Mucosa of descending colon (tissue), 3 donors: ENCODE results near the gene ZSCAN23. TPM values are rescaled to one million over a fixed set of nuclear protein-coding genes. Genes with fewer than 3 reads are reported as not detected.

Experiments used
- ATAC-seq: fragments of 200-7000 bp; cut with Tn5 transposase; one replicate; pipeline ENCODE4 v1.9.1; 2020; ENCODE audit warnings: mild to moderate bottlenecking, moderate library complexity
- DNase-seq, 3 donors: peaks; one replicate each; pipeline ENCODE4 v3.0.0-alpha.2; 2020
- H3K36me3 ChIP-seq: fragments of 200-600 bp; one replicate; pipeline ENCODE4 v1.8.0; 2021; ENCODE audit warnings: low read depth, mild to moderate bottlenecking
- H3K4me1 ChIP-seq: fragments of 200-600 bp; one replicate; pipeline ENCODE4 v1.8.0; 2021; ENCODE audit warnings: low read depth, mild to moderate bottlenecking
- H3K4me3 ChIP-seq: fragments of 200-600 bp; one replicate; pipeline ENCODE4 v1.8.0; 2021; ENCODE audit warnings: mild to moderate bottlenecking
- H3K9me3 ChIP-seq: fragments of 200-600 bp; one replicate; pipeline ENCODE4 v1.8.0; 2021; ENCODE audit warnings: mild to moderate bottlenecking
- CTCF ChIP-seq: fragments of 200-600 bp; IDR thresholded peaks from one replicate; pipeline ENCODE4 v1.8.0; 2022; ENCODE audit warnings: antibody characterized with exemption, mild to moderate bottlenecking
- intact Hi-C, 2 donors: fragments of 100-400 bp; cut with DNase I in 1 of 2; cut with micrococcal nuclease in 1 of 2; formaldehyde crosslinking; loops; one replicate each; pipeline versions ENCODE4 v1.11.0 to v1.11.1; 2022; cut with DNase I, micrococcal nuclease
- total RNA-seq, 3 donors: library from RNA; stranded (reverse); fragmentation: NEBNext Ultra II Directional in 2 of 3; extraction: Animal tissue kit (Norgen Biotek cat#: 25700) in 2 of 3; gene quantifications; one replicate each; pipeline versions ENCODE4 v1.2.1 to v1.2.4, GENCODE V29; 2021 to 2023
- donor health status: DM: no; HTN: no; CAD: no; lungs with moderate emphysema.
- donor health status: DM: no; HTN: no; CAD: no.
- donor health status: DM: no; HTN: yes; CAD: no.

ZSCAN23 gene
- total RNA-seq, 3 donors from 2014 or later, result 0.89 to 3.0 (median 2.0) TPM

GRCh38 chr6:28399350-28400121 is 43.8 kb downstream of the ZSCAN23 start, which contains the start of gene ZSCAN12:
Gene ZSCAN12 (minus strand): TSS chr6:28399747. CDS start chr6:28398405, 1,342 bp downstream.
- no peaks in the 10 kb centered on the region for H3K36me3 ChIP-seq
- H3K4me3 ChIP-seq, result peak within 1 kb of the TSS; percentile 52
- intact Hi-C loops, result no loop called here
- peak; percentile 99 for ATAC-seq
- H3K9me3 ChIP-seq, result no peaks in the 10 kb centered on the region
- no peak for TF ChIP-seq CTCF
- H3K4me1 ChIP-seq, result no peaks in the 10 kb centered on the region
- DNase-seq, result peak; percentile 87 to 88 (median 88)

DNA sequence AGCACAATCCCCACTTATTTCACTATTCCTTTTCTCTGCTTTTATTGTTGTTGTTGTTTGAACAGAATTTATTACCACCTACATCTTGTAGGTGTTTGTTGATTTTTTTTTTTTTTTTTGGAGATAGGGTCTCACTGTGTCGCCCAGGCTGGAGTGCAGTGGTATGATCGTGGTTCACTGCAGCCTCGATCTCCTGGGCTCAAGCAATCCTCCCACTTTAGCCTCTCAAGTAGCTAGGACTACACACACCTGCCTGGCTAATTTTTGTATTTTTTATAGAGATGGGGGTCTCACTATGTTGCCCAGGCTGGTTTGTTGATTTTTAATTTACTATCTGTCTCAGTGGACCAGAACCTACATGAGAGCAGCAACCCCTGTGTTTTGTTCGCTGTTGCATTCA is 47.4 kb downstream of the ZSCAN23 start:
- H3K4me1 ChIP-seq, result no peaks in the 10 kb centered on the region
- no peak for DNase-seq
- intact Hi-C loops, result no loop called here
- no peak overlapping the region for H3K4me3 ChIP-seq
- no peak for TF ChIP-seq CTCF
- ATAC-seq, result no peak
- H3K9me3 ChIP-seq, result no peaks in the 10 kb centered on the region
- H3K36me3 ChIP-seq, result no peaks in the 10 kb centered on the region

- Histone ChIP-seq H3K36me3 (peaks cover 5% of the 10 kb centered on the region), H3K4me3 (no peak overlapping the region), H3K9me3 (no peaks in the 10 kb centered on the region), H3K4me1 (no peaks in the 10 kb centered on the region)
- intact Hi-C loops, result no loop called here
- ATAC-seq (no peak), DNase-seq (peak in 1 of 3 donors; percentile 14)
- TF ChIP-seq CTCF, result no peak
Observed at GRCh38 chr6:28393912-28394662, 49.2 kb downstream of the ZSCAN23 start.

DNA sequence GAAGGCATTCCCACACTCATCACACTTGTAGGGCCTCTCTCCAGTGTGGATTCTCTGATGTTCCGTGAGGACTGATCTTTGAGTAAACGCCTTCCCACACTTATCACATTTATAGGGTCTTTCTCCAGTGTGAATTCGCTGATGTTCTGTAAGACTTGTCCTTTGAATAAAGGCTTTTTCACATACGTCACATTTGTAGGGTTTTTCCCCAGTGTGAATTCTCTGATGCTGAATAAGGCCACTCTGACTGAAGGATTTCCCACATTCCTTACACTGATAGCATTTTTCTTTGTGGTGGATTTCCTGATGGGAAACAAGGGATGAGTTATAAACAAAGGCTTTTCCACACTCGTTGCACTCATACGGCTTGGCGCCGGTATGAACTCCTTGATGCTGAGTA is 52.6 kb downstream of the ZSCAN23 start:
- DNase-seq, result no peak
- Histone ChIP-seq H3K4me3 (no peak overlapping the region), H3K9me3 (no peaks in the 10 kb centered on the region), H3K36me3 (peaks cover 5% of the 10 kb centered on the region), H3K4me1 (no peaks in the 10 kb centered on the region)
- TF ChIP-seq CTCF, result no peak
- intact Hi-C loops, result no loop called here
- no peak for ATAC-seq

- Histone ChIP-seq H3K4me3 (no peak overlapping the region), H3K36me3 (no peaks in the 10 kb centered on the region), H3K9me3 (no peaks in the 10 kb centered on the region), H3K4me1 (peaks cover 2% of the 10 kb centered on the region)
- ATAC-seq (no peak), DNase-seq (no peak)
- no peak for TF ChIP-seq CTCF
- intact Hi-C loops, result no loop called here
Observed at GRCh38 chr6:28384143-28384533, 59.2 kb downstream of the ZSCAN23 start.
